CD4-positive, alpha-beta T cell treated with Interleukin-17A for 4 hours (primary cell): Measurements from ENCODE around the gene PDX1.

Experiments
- DNase-seq: peaks from one replicate; pipeline ENCODE4 v3.0.0-alpha.2; 2020; ENCODE audit warnings: mixed read lengths

Gene PDX1

DNA sequence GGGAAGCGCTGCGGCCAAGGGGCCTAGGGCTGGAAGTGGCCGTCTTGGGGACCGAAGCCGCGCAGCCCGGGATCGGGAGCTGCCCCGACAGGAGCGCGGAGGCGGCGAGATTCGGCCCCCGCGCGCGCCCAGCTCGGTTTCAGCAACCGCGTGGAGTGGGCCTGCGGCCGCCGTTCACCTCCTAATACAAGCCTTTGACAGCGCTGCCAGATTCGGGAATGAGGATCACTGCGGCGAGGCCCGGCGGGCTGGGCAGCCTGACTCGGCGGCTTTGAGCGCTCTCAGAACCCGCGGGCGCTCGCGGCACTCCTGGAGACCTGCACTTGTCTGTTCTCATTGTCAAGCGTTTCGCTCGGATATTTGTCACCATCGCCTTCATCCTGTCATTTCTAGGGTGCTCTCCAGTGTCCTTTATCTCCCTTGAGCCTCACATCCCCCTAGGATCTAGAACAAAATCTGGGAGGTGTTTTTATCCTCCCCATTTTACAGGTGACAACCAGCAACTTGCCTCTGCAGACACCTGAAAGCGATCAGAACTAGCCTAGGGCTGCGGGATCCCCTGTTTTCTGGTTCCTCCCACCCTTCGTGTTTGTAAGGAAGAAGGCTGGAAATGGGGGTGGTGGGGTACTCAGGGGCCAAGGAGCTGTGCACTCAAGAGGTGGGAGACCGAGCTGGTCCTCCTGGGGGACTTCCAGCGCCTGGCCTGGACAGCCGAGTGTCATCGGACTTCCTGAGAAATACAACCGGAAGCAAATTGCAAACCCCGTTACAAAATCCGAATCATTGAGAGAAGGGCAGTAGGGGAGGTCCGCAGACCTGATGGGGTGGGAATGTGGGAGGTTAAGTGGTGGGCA lies 50.8 kb downstream of the PDX1 start:
- DNase-seq = no peak

- no peak for DNase-seq
Observed at GRCh38 chr13:27971236-27971645, 51.4 kb downstream of the PDX1 start.

GRCh38 chr13:27971776-27972477 lies 52.1 kb downstream of the PDX1 start:
- DNase-seq = no peak

DNA sequence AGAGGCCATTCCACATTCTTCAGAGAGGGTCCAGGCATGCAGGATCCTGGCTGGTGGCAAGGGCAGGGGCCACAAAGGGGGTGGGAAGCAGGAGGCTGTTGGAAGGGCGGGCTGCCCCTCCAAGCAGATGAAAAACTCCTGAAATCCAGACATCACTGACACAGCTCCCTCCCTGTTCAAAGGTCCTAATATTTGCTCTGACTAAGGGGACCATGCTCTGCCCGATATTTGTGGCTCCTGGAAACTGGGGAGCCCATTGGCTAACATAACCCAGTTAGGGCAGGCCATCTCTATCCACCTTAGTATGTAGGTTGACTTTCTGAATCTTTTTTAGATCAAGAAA lies 52.6 kb downstream of the PDX1 start:
- no peak for DNase-seq

DNA sequence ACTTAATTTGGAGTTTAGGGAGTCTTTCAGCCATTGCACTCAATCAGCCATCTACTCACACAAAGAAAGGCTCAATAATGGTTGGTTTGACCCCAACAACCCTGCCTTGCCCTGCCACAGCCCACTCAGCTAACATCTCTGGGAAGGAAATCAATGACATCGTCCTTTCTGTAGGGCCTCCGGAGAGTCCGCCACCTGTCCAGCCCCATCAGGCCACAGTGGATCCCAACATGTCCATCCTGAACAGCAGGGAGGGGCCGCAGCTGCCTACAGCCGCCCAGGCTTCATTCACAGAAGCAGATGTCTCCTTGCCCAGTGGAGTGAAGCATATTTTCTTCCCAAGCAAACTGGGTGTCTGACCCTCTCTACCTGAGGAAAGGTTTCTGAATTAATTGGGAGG lies 53.5 kb downstream of the PDX1 start:
- no peak for DNase-seq

- DNase-seq = no peak
Observed at GRCh38 chr13:27973961-27974662, 54.3 kb downstream of the PDX1 start.
